NCI-H1694 (cell line): ENCODE data around the gene VARS2.
"Not testable (repeated sequence)": the region's sequence is repeated elsewhere in the genome, so short reads cannot be mapped to it uniquely, and the experiment has no call there.

Source experiments
- DNase-seq: peaks from one replicate; lab custom pipeline; 2025; lab: John Stamatoyannopoulos, UW

Gene VARS2

GRCh38 chr6:30914076-30914853 lies at the start of gene VARS2:
TSS of gene VARS2 (plus strand) at chr6:30914238. CDS start at chr6:30914837, 599 bp downstream.
- peak; percentile 67 for DNase-seq

GRCh38 chr6:30864325-30864724 lies 49.7 kb upstream of the VARS2 start:
- no peak for DNase-seq

- not testable (repeated sequence) for DNase-seq
Measured at GRCh38 chr6:30869241-30869749, 44.7 kb upstream of the VARS2 start.

GRCh38 chr6:30870546-30870945 lies 43.5 kb upstream of the VARS2 start:
- no peak for DNase-seq

GRCh38 chr6:30871592-30872183 lies 42.4 kb upstream of the VARS2 start:
- no peak for DNase-seq

GRCh38 chr6:30873137-30873640 lies 40.8 kb upstream of the VARS2 start:
- DNase-seq: no peak

GRCh38 chr6:30873795-30874194 lies 40.2 kb upstream of the VARS2 start:
- not testable (repeated sequence) for DNase-seq

- DNase-seq: no peak
Measured at GRCh38 chr6:30875244-30876038, 38.6 kb upstream of the VARS2 start.

GRCh38 chr6:30876039-30876730 lies 37.9 kb upstream of the VARS2 start:
- DNase-seq: no peak

- peak; percentile 69 for DNase-seq
Measured at GRCh38 chr6:30877419-30878262, 36.4 kb upstream of the VARS2 start.

GRCh38 chr6:30879684-30880427 lies 34.2 kb upstream of the VARS2 start:
- DNase-seq: no peak

GRCh38 chr6:30880698-30881252 lies 33.3 kb upstream of the VARS2 start:
- no peak for DNase-seq

GRCh38 chr6:30881392-30882203 lies 32.4 kb upstream of the VARS2 start:
- no peak for DNase-seq

GRCh38 chr6:30882204-30882758 lies 31.8 kb upstream of the VARS2 start:
- DNase-seq: no peak

GRCh38 chr6:30882759-30883684 lies 31.0 kb upstream of the VARS2 start:
- no peak for DNase-seq

- DNase-seq: peak; percentile 12
Measured at GRCh38 chr6:30883685-30884520, 30.1 kb upstream of the VARS2 start, which contains the start of gene DDR1. TSS of gene DDR1 (plus strand) at chr6:30884519. CDS start at chr6:30888730, 4,211 bp downstream.
